HEK293 (cell line): ENCODE results near the gene CREG2.

Source experiments
- CTCF ChIA-PET: fragments of 350-600 bp; formaldehyde crosslinking; extraction: SDS; loops from one replicate; lab custom pipeline; 2021; ENCODE audit warnings: antibody characterized with exemption; lab: Yijun Ruan, JAX
- POLR2A ChIA-PET: fragments of 300-600 bp; formaldehyde crosslinking; extraction: SDS; loops from one replicate; lab custom pipeline; 2020; ENCODE audit warnings: antibody characterized with exemption, inconsistent platforms; lab: Yijun Ruan, JAX
- H3K27ac ChIP-seq: fragments of 200-500 bp; sonication (Bioruptor generic); 2 replicates; pipeline ENCODE4 v1.5.1; 2014; ENCODE audit warnings: low read depth, low read length, control low read depth, inconsistent platforms; ENCODE audit errors: extremely low read depth
- H3K36me3 ChIP-seq, 2 experiments: fragments of 200-500 bp in 1 of 2; sonication (Bioruptor generic) in 1 of 2; 1 replicate in 1 of 2; 2 replicates in 1 of 2; pipeline ENCODE4 v1.5.1; 2014 to 2017; ENCODE audit warnings: inconsistent platforms in 2 of 2, low read length in 2 of 2; ENCODE audit not compliant: control insufficient read depth in 2 of 2, insufficient read depth in 1 of 2
- H3K4me1 ChIP-seq: fragments of 200-500 bp; sonication (Bioruptor generic); 2 replicates; pipeline ENCODE4 v1.5.1; 2014; ENCODE audit warnings: mild to moderate bottlenecking, low read length, inconsistent platforms; ENCODE audit not compliant: control insufficient read depth, insufficient read depth
- H3K4me3 ChIP-seq: 2 replicates; pipeline ENCODE4 v1.5.1; 2011; ENCODE audit warnings: low read depth, mild to moderate bottlenecking, control low read depth, low read length, moderate library complexity
- H3K9me3 ChIP-seq: fragments of 200-500 bp; sonication (Bioruptor generic); 2 replicates; pipeline ENCODE4 v1.5.1; 2014; ENCODE audit warnings: low read depth, low read length, inconsistent platforms; ENCODE audit not compliant: control insufficient read depth, insufficient read depth
- BCL11A ChIP-seq: fragments of 450-650 bp; formaldehyde crosslinking; IDR thresholded peaks from 2 replicates; pipeline ENCODE4 v1.5.1; 2016; ENCODE audit warnings: low read depth, missing biosample characterization, missing genetic modification characterization
- CTCF ChIP-seq: fragments of 450-650 bp; formaldehyde crosslinking; IDR thresholded peaks from 2 replicates; pipeline ENCODE4 v1.5.1; 2016; ENCODE audit warnings: missing biosample characterization, missing genetic modification characterization
- EGR2 ChIP-seq: fragments of 450-650 bp; formaldehyde crosslinking; IDR thresholded peaks from 2 replicates; pipeline ENCODE4 v1.5.1; 2016; ENCODE audit warnings: low read depth, missing biosample characterization, missing genetic modification characterization
- GLIS2 ChIP-seq: fragments of 450-650 bp; formaldehyde crosslinking; IDR thresholded peaks from 2 replicates; pipeline ENCODE4 v1.5.1; 2016; ENCODE audit warnings: missing biosample characterization, missing genetic modification characterization
- HIC1 ChIP-seq: fragments of 450-650 bp; formaldehyde crosslinking; IDR thresholded peaks from 2 replicates; pipeline ENCODE4 v1.5.1; 2016; ENCODE audit warnings: missing biosample characterization, missing genetic modification characterization
- HOXA7 ChIP-seq: sonication (generic); formaldehyde crosslinking; IDR thresholded peaks from 2 replicates; pipeline ENCODE4 v1.8.1; 2022; ENCODE audit warnings: missing genetic modification reagents, borderline replicate concordance
- RBAK ChIP-seq: fragments of 450-650 bp; formaldehyde crosslinking; IDR thresholded peaks from 2 replicates; pipeline ENCODE4 v1.5.1; 2016; ENCODE audit warnings: missing biosample characterization, missing genetic modification characterization
- TRIM28 ChIP-seq: IDR thresholded peaks from 2 replicates; pipeline ENCODE4 v1.6.1; 2011; ENCODE audit warnings: low read length, control low read depth, borderline replicate concordance
- ZFP37 ChIP-seq: fragments of 450-650 bp; formaldehyde crosslinking; IDR thresholded peaks from 2 replicates; pipeline ENCODE4 v1.5.1; 2016; ENCODE audit warnings: missing biosample characterization, missing genetic modification characterization
- ZIC2 ChIP-seq: fragments of 450-650 bp; formaldehyde crosslinking; IDR thresholded peaks from 2 replicates; pipeline ENCODE4 v1.5.1; 2016; ENCODE audit warnings: missing biosample characterization, missing genetic modification characterization
- ZNF169 ChIP-seq: fragments of 450-650 bp; formaldehyde crosslinking; IDR thresholded peaks from 2 replicates; pipeline ENCODE4 v1.5.1; 2016; ENCODE audit warnings: missing biosample characterization, missing genetic modification characterization
- ZNF174 ChIP-seq: fragments of 450-650 bp; formaldehyde crosslinking; IDR thresholded peaks from 2 replicates; pipeline ENCODE4 v1.5.0; 2017; ENCODE audit warnings: missing biosample characterization, mild to moderate bottlenecking, missing genetic modification characterization
- ZNF214 ChIP-seq: fragments of 450-650 bp; formaldehyde crosslinking; IDR thresholded peaks from 2 replicates; pipeline ENCODE4 v1.5.1; 2017; ENCODE audit warnings: missing biosample characterization, mild to moderate bottlenecking, missing genetic modification characterization, borderline replicate concordance
- ZNF350 ChIP-seq: fragments of 450-650 bp; formaldehyde crosslinking; IDR thresholded peaks from 2 replicates; pipeline ENCODE4 v1.5.0; 2017; ENCODE audit warnings: missing biosample characterization, mild to moderate bottlenecking, missing genetic modification characterization
- ZNF354C ChIP-seq: fragments of 450-650 bp; formaldehyde crosslinking; IDR thresholded peaks from 2 replicates; pipeline ENCODE4 v1.5.1; 2016; ENCODE audit warnings: missing biosample characterization, missing genetic modification characterization, low read depth, borderline replicate concordance
- ZNF426 ChIP-seq: fragments of 450-650 bp; formaldehyde crosslinking; IDR thresholded peaks from 2 replicates; pipeline ENCODE4 v1.5.1; 2017; ENCODE audit warnings: missing biosample characterization, missing genetic modification characterization, mild to moderate bottlenecking, inconsistent platforms, moderate library complexity
- ZNF704 ChIP-seq: fragments of 450-650 bp; formaldehyde crosslinking; IDR thresholded peaks from 2 replicates; pipeline ENCODE4 v1.5.1; 2016; ENCODE audit warnings: missing biosample characterization, missing genetic modification characterization
- ZNF76 ChIP-seq: fragments of 450-650 bp; formaldehyde crosslinking; IDR thresholded peaks from 2 replicates; pipeline ENCODE4; 2016; ENCODE audit warnings: low read depth, missing biosample characterization, missing genetic modification characterization, borderline replicate concordance
- ZSCAN4 ChIP-seq: fragments of 450-650 bp; formaldehyde crosslinking; IDR thresholded peaks from 2 replicates; pipeline ENCODE4 v1.5.1; 2017; ENCODE audit warnings: missing biosample characterization, missing genetic modification characterization
- ZXDB ChIP-seq: fragments of 450-650 bp; formaldehyde crosslinking; IDR thresholded peaks from 2 replicates; pipeline ENCODE4 v1.5.1; 2016; ENCODE audit warnings: missing biosample characterization, missing genetic modification characterization
- TF ChIP-seq, protein P1 (sequence below): fragments of 450-650 bp; formaldehyde crosslinking; IDR thresholded peaks from 2 replicates; pipeline ENCODE4 v1.5.1; 2016; ENCODE audit warnings: missing biosample characterization, missing genetic modification characterization

CREG2 gene

GRCh38 chr2:101401906-101402305, 14.6 kb upstream of the CREG2 start:
- H3K4me3 ChIP-seq = no peak overlapping the region
- TF ChIP-seq ZNF350 (no peak), ZNF214 (no peak), HOXA7 (CRISPR knock-in tag) (no peak), ZNF76 (tag by site-specific recombination) (no peak)
- no peak overlapping the region for H3K27ac ChIP-seq
- no peaks in the 10 kb centered on the region for H3K9me3 ChIP-seq
- ChIA-PET CTCF (interaction anchor here (0.7 to 1.0 kb wide), 3 partner anchors 16 to 841 kb away, joined by 3 read pairs; no protein-coding TSS in a partner anchor), POLR2A (no interaction called here)
- H3K4me1 ChIP-seq = peaks cover 4% of the 10 kb centered on the region; the same call in 1 of the 2 replicates
- H3K36me3 ChIP-seq = no peaks in the 10 kb centered on the region

GRCh38 chr2:101401326-101401665, 14.0 kb upstream of the CREG2 start:
- Histone ChIP-seq H3K36me3 (no peaks in the 10 kb centered on the region), H3K9me3 (no peaks in the 10 kb centered on the region), H3K4me3 (no peak overlapping the region), H3K4me1 (peaks cover 4% of the 10 kb centered on the region; the same call in 1 of the 2 replicates), H3K27ac (no peak overlapping the region)
- POLR2A ChIA-PET = no interaction called here
- TF ChIP-seq ZSCAN4 (tag by site-specific recombination) = no peak
- CTCF ChIA-PET = interaction anchor here (0.7 kb wide), 1 partner anchor 355 kb away, joined by 3 read pairs; no protein-coding TSS in a partner anchor

- Histone ChIP-seq H3K36me3 (no peaks in the 10 kb centered on the region), H3K27ac (no peak overlapping the region), H3K4me3 (no peak overlapping the region), H3K9me3 (no peaks in the 10 kb centered on the region), H3K4me1 (peaks cover 4% of the 10 kb centered on the region; the same call in 1 of the 2 replicates)
- ChIA-PET POLR2A (no interaction called here), CTCF (interaction anchor here (1.3 kb wide), 1 partner anchor 14 kb away, joined by 4 read pairs; the partner anchor contains the start of gene CREG2)
- TF ChIP-seq TRIM28 (no peak), ZNF169 (tag by site-specific recombination) (no peak), ZXDB (tag by site-specific recombination) (no peak), ZFP37 (tag by site-specific recombination) (no peak), ZNF174 (tag by site-specific recombination) (no peak), ZNF426 (tag by site-specific recombination) (no peak), GLIS2 (tag by site-specific recombination) (no peak), BCL11A (tag by site-specific recombination) (no peak), HIC1 (tag by site-specific recombination) (no peak), EGR2 (no peak), CTCF (no peak), RBAK (no peak), ZNF354C (tag by site-specific recombination) (no peak), ZNF704 (tag by site-specific recombination) (no peak), ZIC2 (tag by site-specific recombination) (no peak)
- TF ChIP-seq, protein P1, sequence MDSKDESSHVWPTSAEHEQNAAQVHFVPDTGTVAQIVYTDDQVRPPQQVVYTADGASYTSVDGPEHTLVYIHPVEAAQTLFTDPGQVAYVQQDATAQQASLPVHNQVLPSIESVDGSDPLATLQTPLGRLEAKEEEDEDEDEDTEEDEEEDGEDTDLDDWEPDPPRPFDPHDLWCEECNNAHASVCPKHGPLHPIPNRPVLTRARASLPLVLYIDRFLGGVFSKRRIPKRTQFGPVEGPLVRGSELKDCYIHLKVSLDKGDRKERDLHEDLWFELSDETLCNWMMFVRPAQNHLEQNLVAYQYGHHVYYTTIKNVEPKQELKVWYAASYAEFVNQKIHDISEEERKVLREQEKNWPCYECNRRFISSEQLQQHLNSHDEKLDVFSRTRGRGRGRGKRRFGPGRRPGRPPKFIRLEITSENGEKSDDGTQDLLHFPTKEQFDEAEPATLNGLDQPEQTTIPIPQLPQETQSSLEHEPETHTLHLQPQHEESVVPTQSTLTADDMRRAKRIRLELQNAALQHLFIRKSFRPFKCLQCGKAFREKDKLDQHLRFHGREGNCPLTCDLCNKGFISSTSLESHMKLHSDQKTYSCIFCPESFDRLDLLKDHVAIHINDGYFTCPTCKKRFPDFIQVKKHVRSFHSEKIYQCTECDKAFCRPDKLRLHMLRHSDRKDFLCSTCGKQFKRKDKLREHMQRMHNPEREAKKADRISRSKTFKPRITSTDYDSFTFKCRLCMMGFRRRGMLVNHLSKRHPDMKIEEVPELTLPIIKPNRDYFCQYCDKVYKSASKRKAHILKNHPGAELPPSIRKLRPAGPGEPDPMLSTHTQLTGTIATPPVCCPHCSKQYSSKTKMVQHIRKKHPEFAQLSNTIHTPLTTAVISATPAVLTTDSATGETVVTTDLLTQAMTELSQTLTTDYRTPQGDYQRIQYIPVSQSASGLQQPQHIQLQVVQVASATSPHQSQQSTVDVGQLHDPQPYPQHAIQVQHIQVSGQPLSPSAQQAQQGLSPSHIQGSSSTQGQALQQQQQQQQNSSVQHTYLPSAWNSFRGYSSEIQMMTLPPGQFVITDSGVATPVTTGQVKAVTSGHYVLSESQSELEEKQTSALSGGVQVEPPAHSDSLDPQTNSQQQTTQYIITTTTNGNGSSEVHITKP = no peak
Measured at GRCh38 chr2:101400506-101401325, 13.4 kb upstream of the CREG2 start.
